ENCODE results near the gene TP63.

TP63 gene

GRCh38 chr3:189941679-189942078 is 310.5 kb downstream of the TP63 start:
- no peak for DNase-seq

DNA sequence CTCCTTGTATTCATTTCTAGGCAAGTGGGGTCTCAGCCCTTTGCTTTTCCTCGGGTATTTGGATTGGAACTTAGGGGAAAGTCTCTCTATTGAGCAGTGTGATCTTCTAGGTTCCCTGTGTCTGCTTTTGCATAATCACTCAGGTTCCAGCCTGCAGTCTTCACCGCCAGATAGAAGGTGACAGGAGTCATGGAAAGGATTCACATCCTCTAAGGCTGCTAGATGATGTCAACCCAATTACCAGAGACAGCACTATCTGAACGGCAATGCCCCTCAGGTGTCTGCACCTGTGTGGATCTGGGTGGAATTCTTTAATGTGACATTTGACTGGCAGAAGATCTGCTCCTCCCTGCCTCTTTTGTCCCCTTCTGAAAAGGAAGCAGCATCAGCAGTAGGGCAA is 311.8 kb downstream of the TP63 start:
- DNase-seq = no peak

DNA sequence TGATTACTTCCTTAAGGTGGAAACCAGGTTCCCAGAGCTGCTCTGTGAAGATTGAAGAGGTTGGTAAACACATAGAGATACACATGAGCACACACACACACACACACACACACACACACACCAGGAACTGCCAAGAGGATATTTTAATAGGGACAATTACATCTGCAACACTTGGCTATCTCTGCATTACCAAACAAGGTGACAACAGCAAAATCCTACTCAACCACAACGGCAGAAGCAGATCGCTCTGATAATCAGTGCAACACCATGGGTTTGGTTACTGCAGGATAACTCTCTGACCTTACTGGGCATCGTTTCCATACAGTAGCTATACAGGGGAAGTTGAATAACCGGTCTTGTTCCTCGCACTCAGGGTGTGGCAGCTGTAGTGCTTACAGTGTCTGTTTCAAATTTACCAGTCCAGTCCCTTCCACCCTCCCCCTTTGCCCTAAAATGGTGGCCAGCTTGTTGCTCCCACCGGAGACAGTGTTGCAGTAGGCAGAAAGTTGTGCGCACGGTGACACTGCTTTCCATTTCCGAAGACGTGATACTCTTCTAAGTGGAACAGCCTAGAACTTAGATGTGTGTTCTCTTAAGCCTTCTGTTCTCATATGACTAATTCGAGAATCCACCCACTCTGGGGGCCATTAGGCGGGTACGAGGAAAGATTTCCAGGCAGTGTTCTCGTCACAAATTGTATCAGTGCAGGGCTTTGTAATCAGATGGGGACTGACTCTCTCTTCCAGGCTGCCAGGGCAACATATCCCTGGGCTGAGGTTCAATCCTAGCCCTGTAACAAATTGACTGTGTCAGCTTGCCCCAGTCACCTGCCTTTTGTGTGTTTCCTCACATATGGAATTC is 313.3 kb downstream of the TP63 start:
- no peak for DNase-seq

GRCh38 chr3:189945935-189946709 is 314.9 kb downstream of the TP63 start:
- DNase-seq = no peak
